Large intestine (tissue), 3 donors: ENCODE results near the gene RIMBP2. TPM values are rescaled to one million over a fixed set of nuclear protein-coding genes. Genes with fewer than 3 reads are reported as not detected.

Experiments used
- DNase-seq, 2 donors: peaks; one replicate each; pipeline versions ENCODE4 v3.0.0 to v3.0.0-alpha.2; 2013
- H3K27ac ChIP-seq: one replicate; pipeline ENCODE4 v1.5.1; 2013; ENCODE audit warnings: low read length
- H3K27me3 ChIP-seq: 2 replicates; pipeline ENCODE4 v1.6.1; 2013; ENCODE audit warnings: low read length; ENCODE audit not compliant: control insufficient read depth, insufficient read depth
- H3K36me3 ChIP-seq: 2 replicates; pipeline ENCODE4 v1.6.1; 2013; ENCODE audit warnings: low read length; ENCODE audit not compliant: control insufficient read depth, insufficient read depth
- H3K4me1 ChIP-seq: one replicate; pipeline ENCODE4 v1.6.1; 2013; ENCODE audit warnings: low read length; ENCODE audit not compliant: control insufficient read depth, insufficient read depth
- H3K4me3 ChIP-seq: one replicate; pipeline ENCODE4 v1.5.1; 2013; ENCODE audit warnings: low read length
- H3K9me3 ChIP-seq: one replicate; pipeline ENCODE4 v1.6.1; 2013; ENCODE audit warnings: mild to moderate bottlenecking, low read depth, low read length, moderate library complexity; ENCODE audit not compliant: control insufficient read depth
- WGBS: methylation state at CpG from one replicate; pipeline ENCODE4 v1.1.5; 2013; ENCODE audit warnings: low lambda C conversion rate; ENCODE audit not compliant: insufficient coverage; 5-methylcytosine and 5-hydroxymethylcytosine counted together
- polyA plus RNA-seq: library from polyadenylated mRNA; unstranded; fragments of 120-200 nt; gene quantifications from one replicate; pipeline ENCODE4 v1.2.1, GENCODE V29; 2013

Gene RIMBP2
- polyA plus RNA-seq, 1 donor, result 22.7 TPM

- WGBS, result no CpG with 5 or more reads among the region's 3 CpGs
- no peaks in the 10 kb centered on the region for H3K4me1 ChIP-seq
- H3K4me3 ChIP-seq, result no peak overlapping the region
- H3K27me3 ChIP-seq, result no peaks in the 10 kb centered on the region
- H3K9me3 ChIP-seq, result no peaks in the 10 kb centered on the region
- no peak overlapping the region for H3K27ac ChIP-seq
- DNase-seq, result no peak
- H3K36me3 ChIP-seq, result no peaks in the 10 kb centered on the region
Observed at GRCh38 chr12:130418251-130418650, 297.8 kb downstream of the RIMBP2 start.

DNA sequence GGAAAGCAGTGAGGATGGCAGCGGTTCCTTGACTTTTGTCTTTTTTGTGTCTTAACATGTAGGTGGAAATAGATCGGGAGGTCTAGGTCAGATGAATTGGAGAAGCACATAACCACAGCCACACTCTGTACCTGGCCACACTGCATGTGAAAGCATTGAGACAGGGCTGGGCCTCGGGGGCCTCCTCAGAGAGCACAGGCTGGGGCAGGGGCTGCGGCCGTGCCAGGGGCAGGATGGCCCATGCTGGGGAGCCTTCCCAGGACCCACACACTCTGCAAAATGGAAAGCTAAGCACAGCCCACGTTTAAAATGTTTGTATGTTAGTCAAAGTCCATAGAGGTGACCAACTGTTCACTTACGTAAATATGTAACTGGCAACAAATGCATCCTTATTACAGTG lies 301.7 kb downstream of the RIMBP2 start:
- Histone ChIP-seq H3K36me3 (no peaks in the 10 kb centered on the region), H3K27me3 (no peaks in the 10 kb centered on the region), H3K4me3 (no peak overlapping the region), H3K9me3 (no peaks in the 10 kb centered on the region), H3K4me1 (no peaks in the 10 kb centered on the region), H3K27ac (no peak overlapping the region)
- WGBS, result no CpG with 5 or more reads among the region's 7 CpGs
- DNase-seq, result no peak

- no peak for DNase-seq
- H3K27me3 ChIP-seq, result no peaks in the 10 kb centered on the region
- no peaks in the 10 kb centered on the region for H3K9me3 ChIP-seq
- H3K36me3 ChIP-seq, result no peaks in the 10 kb centered on the region
- no peak overlapping the region for H3K4me3 ChIP-seq
- no CpG with 5 or more reads among the region's 18 CpGs for WGBS
- H3K27ac ChIP-seq, result no peak overlapping the region
- H3K4me1 ChIP-seq, result no peaks in the 10 kb centered on the region
Observed at GRCh38 chr12:130413909-130414308, 302.2 kb downstream of the RIMBP2 start.

GRCh38 chr12:130412384-130412783 lies 303.7 kb downstream of the RIMBP2 start:
- no peak for DNase-seq
- Histone ChIP-seq H3K36me3 (no peaks in the 10 kb centered on the region), H3K4me1 (no peaks in the 10 kb centered on the region), H3K4me3 (no peak overlapping the region), H3K27me3 (no peaks in the 10 kb centered on the region), H3K27ac (no peak overlapping the region), H3K9me3 (no peaks in the 10 kb centered on the region)
- 100% methylated on average over 4 of the region's 8 CpGs for WGBS

GRCh38 chr12:130405332-130405731 lies 310.8 kb downstream of the RIMBP2 start:
- no peaks in the 10 kb centered on the region for H3K9me3 ChIP-seq
- WGBS, result no CpG with 5 or more reads among the region's 7 CpGs
- H3K27me3 ChIP-seq, result no peaks in the 10 kb centered on the region
- no peaks in the 10 kb centered on the region for H3K36me3 ChIP-seq
- no peak overlapping the region for H3K4me3 ChIP-seq
- H3K27ac ChIP-seq, result no peak overlapping the region
- no peaks in the 10 kb centered on the region for H3K4me1 ChIP-seq
- DNase-seq, result no peak

- H3K27me3 ChIP-seq, result no peaks in the 10 kb centered on the region
- H3K36me3 ChIP-seq, result no peaks in the 10 kb centered on the region
- no peaks in the 10 kb centered on the region for H3K9me3 ChIP-seq
- H3K4me3 ChIP-seq, result no peak overlapping the region
- WGBS, result no CpG with 5 or more reads among the region's 6 CpGs
- DNase-seq, result no peak
- H3K27ac ChIP-seq, result no peak overlapping the region
- H3K4me1 ChIP-seq, result no peaks in the 10 kb centered on the region
Observed at GRCh38 chr12:130401703-130402102, 314.4 kb downstream of the RIMBP2 start.

- Histone ChIP-seq H3K4me1 (no peaks in the 10 kb centered on the region), H3K9me3 (no peaks in the 10 kb centered on the region), H3K4me3 (no peak overlapping the region), H3K27me3 (no peaks in the 10 kb centered on the region), H3K36me3 (no peaks in the 10 kb centered on the region), H3K27ac (no peak overlapping the region)
- WGBS, result 60% methylated on average over 1 of the region's 12 CpGs
- DNase-seq, result no peak
Observed at GRCh38 chr12:130398100-130398848, 317.8 kb downstream of the RIMBP2 start.

DNA sequence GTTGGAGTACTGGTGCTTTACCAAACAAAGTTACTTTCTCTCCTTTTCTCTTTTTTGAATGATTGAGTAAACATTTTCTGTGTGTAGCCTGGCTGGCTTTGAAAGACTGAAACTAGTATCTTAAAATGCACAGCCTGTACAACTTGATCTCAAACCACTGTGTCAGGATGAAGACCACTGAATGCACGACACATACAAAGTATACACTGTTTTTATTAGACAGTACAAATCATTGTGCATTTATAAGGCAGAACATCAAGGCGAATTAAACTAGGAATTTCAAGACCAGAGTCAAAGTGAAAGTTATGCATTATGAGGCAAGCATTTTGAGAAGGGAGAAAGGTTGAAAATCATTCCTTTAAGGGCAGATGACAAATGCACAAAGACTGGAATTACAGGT lies 319.4 kb downstream of the RIMBP2 start:
- Histone ChIP-seq H3K9me3 (no peaks in the 10 kb centered on the region), H3K36me3 (no peaks in the 10 kb centered on the region), H3K27ac (no peak overlapping the region), H3K4me3 (no peak overlapping the region), H3K4me1 (no peaks in the 10 kb centered on the region), H3K27me3 (no peaks in the 10 kb centered on the region)
- 86% methylated on average over 1 of the region's 2 CpGs for WGBS
- no peak for DNase-seq

DNA sequence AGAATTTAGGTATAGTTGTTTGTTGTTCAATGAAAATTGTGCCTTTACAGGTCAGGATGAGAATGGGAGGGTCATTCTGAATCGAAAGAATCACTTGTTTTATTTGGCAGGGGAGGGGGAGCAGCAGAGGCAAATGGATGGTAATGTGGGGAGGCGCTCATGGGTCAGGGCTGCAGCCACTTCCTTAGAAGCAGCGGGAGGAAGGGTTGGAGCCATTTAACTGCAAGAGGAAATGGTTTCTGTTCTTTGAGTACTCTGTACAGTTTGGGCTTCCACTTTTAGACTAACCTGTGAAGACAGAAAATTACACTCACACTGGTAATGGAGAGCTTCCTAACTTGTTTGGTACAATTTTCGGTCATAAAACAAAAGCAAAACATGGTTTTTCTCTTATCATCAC lies 321.2 kb downstream of the RIMBP2 start:
- H3K27me3 ChIP-seq, result no peaks in the 10 kb centered on the region
- no peaks in the 10 kb centered on the region for H3K36me3 ChIP-seq
- no peak overlapping the region for H3K4me3 ChIP-seq
- no peak for DNase-seq
- H3K4me1 ChIP-seq, result no peaks in the 10 kb centered on the region
- H3K27ac ChIP-seq, result no peak overlapping the region
- no peaks in the 10 kb centered on the region for H3K9me3 ChIP-seq
- WGBS, result 50% methylated on average over 1 of the region's 4 CpGs

GRCh38 chr12:130391186-130391585 lies 324.9 kb downstream of the RIMBP2 start:
- no peak overlapping the region for H3K4me3 ChIP-seq
- no peak for DNase-seq
- 80% methylated on average over 1 of the region's 14 CpGs for WGBS
- no peak overlapping the region for H3K27ac ChIP-seq
- no peaks in the 10 kb centered on the region for H3K27me3 ChIP-seq
- no peaks in the 10 kb centered on the region for H3K36me3 ChIP-seq
- H3K4me1 ChIP-seq, result no peaks in the 10 kb centered on the region
- no peaks in the 10 kb centered on the region for H3K9me3 ChIP-seq

- Histone ChIP-seq H3K4me3 (no peak overlapping the region), H3K27me3 (no peaks in the 10 kb centered on the region), H3K27ac (no peak overlapping the region), H3K36me3 (no peaks in the 10 kb centered on the region), H3K4me1 (no peaks in the 10 kb centered on the region), H3K9me3 (no peaks in the 10 kb centered on the region)
- no CpG with 5 or more reads among the region's 4 CpGs for WGBS
- DNase-seq, result no peak
Observed at GRCh38 chr12:130385193-130385592, 330.9 kb downstream of the RIMBP2 start.
